Measurements from ENCODE around the gene FADS6. TPM values are rescaled to one million over a fixed set of nuclear protein-coding genes. Genes with fewer than 3 reads are reported as not detected.

Gene FADS6
- total and polyA plus RNA-seq, 2 donors (not counting 3 experiments of a cell fraction or from before 2014, with no cell fraction given), result not detected

DNA sequence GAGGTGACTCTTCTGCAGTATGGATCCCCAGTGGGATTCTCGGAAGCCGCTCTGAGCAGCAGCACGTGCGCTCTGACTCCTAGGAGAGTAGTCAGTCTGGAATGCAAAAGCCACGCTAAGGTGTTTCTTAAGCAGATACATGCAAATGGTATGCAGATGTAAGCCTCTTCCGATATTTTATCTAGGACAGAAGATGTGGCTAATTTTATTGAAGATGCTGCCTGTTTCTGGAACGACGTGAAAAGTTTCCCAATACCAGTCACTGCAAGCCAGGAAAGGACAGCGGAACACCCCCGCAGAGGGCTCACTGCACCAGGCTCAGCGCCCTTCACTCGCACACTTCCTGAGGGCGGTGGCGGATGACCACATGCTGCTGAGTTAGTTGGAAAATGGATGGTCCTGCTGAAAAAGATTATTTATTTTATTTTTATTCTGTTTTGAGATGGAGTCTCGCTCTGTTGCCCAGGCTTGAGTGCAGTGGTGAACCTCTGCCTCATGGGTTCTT lies 10.1 kb downstream of the FADS6 start:
- POLR2A ChIA-PET, result no interaction called here

DNA sequence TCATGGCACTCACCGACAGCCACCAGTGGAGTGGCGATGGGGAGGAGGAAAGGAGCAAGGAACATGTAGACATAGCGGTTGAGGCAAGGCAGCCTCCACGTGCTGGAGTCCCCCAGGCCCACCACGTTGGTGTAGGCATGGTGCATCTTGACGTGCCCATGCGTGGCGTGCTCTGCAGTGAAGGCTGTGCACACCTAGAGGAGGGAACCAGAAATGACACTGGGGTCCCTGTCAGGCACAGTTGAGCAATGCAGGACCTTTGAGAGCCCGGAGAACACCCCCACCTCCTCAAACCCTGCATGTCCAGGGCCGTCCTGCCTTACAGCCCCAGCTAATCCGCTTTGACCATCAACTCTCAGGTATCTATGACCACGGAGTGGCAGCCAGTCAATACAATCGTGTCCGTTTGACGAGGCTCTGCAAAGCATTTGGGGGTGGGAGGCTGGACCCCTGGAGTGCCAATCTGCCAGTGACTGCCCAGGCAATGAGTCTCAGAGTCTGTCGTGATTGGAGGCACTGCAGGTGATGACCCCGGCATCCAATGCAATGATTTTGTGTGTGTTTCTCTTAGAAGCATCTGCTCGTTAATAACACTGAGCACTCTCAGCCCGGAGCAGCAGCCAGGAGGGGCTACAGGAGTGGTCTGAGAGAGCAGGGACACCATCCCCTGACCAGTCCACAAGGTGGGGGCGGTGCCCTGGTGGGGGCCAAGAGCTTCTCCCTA lies 10.8 kb downstream of the FADS6 start:
- Histone ChIP-seq H3K27me3 (ENCODE audit: control insufficient read depth in 2 of 2, insufficient read depth in 2 of 2, low read length in 2 of 2) (no peaks in the 10 kb centered on the region), H3K9me1 (replicated peaks; ENCODE audit: control insufficient read depth, extremely low read depth, insufficient read depth, low read length) (no peaks in the 10 kb centered on the region), H3K9ac (replicated peaks; ENCODE audit: extremely low read depth, insufficient read depth, low read length) (no peak overlapping the region), H3K4me2 (ENCODE audit: insufficient read depth, low read length) (no peak overlapping the region), H3K4me3 (replicated peaks in 1 of 3; ENCODE audit: insufficient read depth in 1 of 3, low read depth in 1 of 3, low read length in 3 of 3) (no peak overlapping the region), H3K27ac (ENCODE audit: insufficient read depth, low read depth, low read length) (no peak overlapping the region), H3K9me3 (replicated peaks; ENCODE audit: control insufficient read depth, insufficient read depth, low read length) (no peaks in the 10 kb centered on the region), H3K36me3 (ENCODE audit: control insufficient read depth in 2 of 2, extremely low read depth in 1 of 2, insufficient read depth in 2 of 2, low read length in 2 of 2) (no peaks in the 10 kb centered on the region), H3K4me1 (ENCODE audit: control insufficient read depth, extremely low read depth, insufficient read depth, low read length) (no peaks in the 10 kb centered on the region), H2AFZ (ENCODE audit: low read depth, low read length) (no peak overlapping the region), H3K79me2 (ENCODE audit: control insufficient read depth, insufficient read depth, low read length) (no peaks in the 10 kb centered on the region), H4K20me1 (replicated peaks; ENCODE audit: control insufficient read depth, extremely low read depth, insufficient read depth, low read length) (no peaks in the 10 kb centered on the region)
- no peak for DNase-seq (ENCODE audit: low read depth, low spot score)
- POLR2A ChIA-PET, result interaction anchor here (1.4 kb wide), 1 partner anchor 10 kb away, joined by 6 read pairs; the partner anchor contains the start of gene FDXR
- no TSS peak for BruUV-seq (replicated peaks)
- no peak for FAIRE-seq
- CTCF ChIA-PET, result no interaction called here
- TF ChIP-seq POLR2A (IDR thresholded peaks at IDR 0.05; ENCODE audit: low read depth, low read length) (no peak), GATA2 (IDR thresholded peaks at IDR 0.05; ENCODE audit: insufficient read depth, insufficient read length, low read depth, low read length) (no peak), FOS (IDR thresholded peaks at IDR 0.05; ENCODE audit: borderline replicate concordance, insufficient read depth, low read length) (no peak), JUN (IDR thresholded peaks at IDR 0.05; ENCODE audit: borderline replicate concordance, insufficient read depth, insufficient read length, low read depth) (no peak), EZH2 (IDR thresholded peaks at IDR 0.05; ENCODE audit: borderline replicate concordance, low read depth, low read length, severe bottlenecking) (no peak), MYC (IDR thresholded peaks at IDR 0.05; ENCODE audit: low read depth, low read length) (no peak), POLR2AphosphoS5 (IDR thresholded peaks at IDR 0.05; ENCODE audit: insufficient read depth, low read depth, low read length) (no peak)
- TF ChIP-seq, protein P1, sequence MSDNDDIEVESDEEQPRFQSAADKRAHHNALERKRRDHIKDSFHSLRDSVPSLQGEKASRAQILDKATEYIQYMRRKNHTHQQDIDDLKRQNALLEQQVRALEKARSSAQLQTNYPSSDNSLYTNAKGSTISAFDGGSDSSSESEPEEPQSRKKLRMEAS (IDR thresholded peaks at IDR 0.05; ENCODE audit: insufficient read depth, insufficient read length), result no peak
- TF ChIP-seq, protein P2, sequence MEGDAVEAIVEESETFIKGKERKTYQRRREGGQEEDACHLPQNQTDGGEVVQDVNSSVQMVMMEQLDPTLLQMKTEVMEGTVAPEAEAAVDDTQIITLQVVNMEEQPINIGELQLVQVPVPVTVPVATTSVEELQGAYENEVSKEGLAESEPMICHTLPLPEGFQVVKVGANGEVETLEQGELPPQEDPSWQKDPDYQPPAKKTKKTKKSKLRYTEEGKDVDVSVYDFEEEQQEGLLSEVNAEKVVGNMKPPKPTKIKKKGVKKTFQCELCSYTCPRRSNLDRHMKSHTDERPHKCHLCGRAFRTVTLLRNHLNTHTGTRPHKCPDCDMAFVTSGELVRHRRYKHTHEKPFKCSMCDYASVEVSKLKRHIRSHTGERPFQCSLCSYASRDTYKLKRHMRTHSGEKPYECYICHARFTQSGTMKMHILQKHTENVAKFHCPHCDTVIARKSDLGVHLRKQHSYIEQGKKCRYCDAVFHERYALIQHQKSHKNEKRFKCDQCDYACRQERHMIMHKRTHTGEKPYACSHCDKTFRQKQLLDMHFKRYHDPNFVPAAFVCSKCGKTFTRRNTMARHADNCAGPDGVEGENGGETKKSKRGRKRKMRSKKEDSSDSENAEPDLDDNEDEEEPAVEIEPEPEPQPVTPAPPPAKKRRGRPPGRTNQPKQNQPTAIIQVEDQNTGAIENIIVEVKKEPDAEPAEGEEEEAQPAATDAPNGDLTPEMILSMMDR (IDR thresholded peaks at IDR 0.05; ENCODE audit: extremely low read depth in 1 of 2, insufficient read depth in 1 of 2, low read depth in 1 of 2, low read length in 2 of 2), result no peak
- dilution Hi-C loops (cut with MboI; ENCODE audit: extremely low pct_ligation_motif_present, low sequenced_read_pairs) (no loop called here), intact Hi-C loops (cut with micrococcal nuclease) (no loop called here)

More for the DNA sequence above, 10.1 kb downstream of the FADS6 start:
- Histone ChIP-seq H3K27ac (ENCODE audit: insufficient read depth, low read depth, low read length) (no peak overlapping the region), H3K27me3 (ENCODE audit: control insufficient read depth in 2 of 2, insufficient read depth in 2 of 2, low read length in 2 of 2) (no peaks in the 10 kb centered on the region), H3K36me3 (ENCODE audit: control insufficient read depth in 2 of 2, extremely low read depth in 1 of 2, insufficient read depth in 2 of 2, low read length in 2 of 2) (no peaks in the 10 kb centered on the region), H3K79me2 (ENCODE audit: control insufficient read depth, insufficient read depth, low read length) (no peaks in the 10 kb centered on the region), H3K4me2 (ENCODE audit: insufficient read depth, low read length) (no peak overlapping the region), H3K9me3 (replicated peaks; ENCODE audit: control insufficient read depth, insufficient read depth, low read length) (no peaks in the 10 kb centered on the region), H3K4me1 (ENCODE audit: control insufficient read depth, extremely low read depth, insufficient read depth, low read length) (no peaks in the 10 kb centered on the region), H2AFZ (ENCODE audit: low read depth, low read length) (no peak overlapping the region), H4K20me1 (replicated peaks; ENCODE audit: control insufficient read depth, extremely low read depth, insufficient read depth, low read length) (no peaks in the 10 kb centered on the region), H3K9me1 (replicated peaks; ENCODE audit: control insufficient read depth, extremely low read depth, insufficient read depth, low read length) (no peaks in the 10 kb centered on the region), H3K4me3 (replicated peaks in 1 of 3; ENCODE audit: insufficient read depth in 1 of 3, low read depth in 1 of 3, low read length in 3 of 3) (no peak overlapping the region), H3K9ac (replicated peaks; ENCODE audit: extremely low read depth, insufficient read depth, low read length) (no peak overlapping the region)
- CTCF ChIA-PET, result no interaction called here
- intact Hi-C loops (cut with micrococcal nuclease) (no loop called here), dilution Hi-C loops (cut with MboI; ENCODE audit: extremely low pct_ligation_motif_present, low sequenced_read_pairs) (no loop called here)
- DNase-seq (ENCODE audit: low read depth, low spot score) (no peak), FAIRE-seq (no peak)
- TF ChIP-seq, protein P1 (IDR thresholded peaks at IDR 0.05; ENCODE audit: insufficient read depth, insufficient read length), result no peak
- no peak for TF ChIP-seq JUN (IDR thresholded peaks at IDR 0.05; ENCODE audit: borderline replicate concordance, insufficient read depth, insufficient read length, low read depth)
- no peak for TF ChIP-seq MYC (IDR thresholded peaks at IDR 0.05; ENCODE audit: low read depth, low read length)
- no TSS peak for BruUV-seq (replicated peaks)

Measured in endothelial cell of umbilical vein (primary cell).